Right lobe of liver (tissue), 6 donors: ENCODE results near the gene SH3TC2. TPM values are rescaled to one million over a fixed set of nuclear protein-coding genes. Genes with fewer than 3 reads are reported as not detected.

Experiments used
- ATAC-seq, 4 donors: fragments of 200-7000 bp; cut with Tn5 transposase; one replicate each; pipeline ENCODE4 v1.9.1; 2020; ENCODE audit warnings: mild to moderate bottlenecking in 4 of 4, moderate library complexity in 4 of 4
- DNase-seq, 3 donors: peaks; one replicate each; pipeline ENCODE4 v3.0.0-alpha.2; 2020
- H3K27ac ChIP-seq, 3 donors: fragments of 200-600 bp; one replicate each; pipeline ENCODE4 v1.8.0; 2022
- H3K27me3 ChIP-seq, 2 donors: fragments of 200-600 bp; one replicate each; pipeline ENCODE4 v1.8.0; 2022
- H3K36me3 ChIP-seq, 4 donors: fragments of 200-600 bp; sonication (generic) in 1 of 4; one replicate each; pipeline versions ENCODE4 v1.5.1 to v1.8.0; 2017 to 2022; ENCODE audit warnings: control low read depth in 1 of 4
- H3K4me1 ChIP-seq, 4 donors: fragments of 200-600 bp; sonication (generic) in 1 of 4; one replicate each; pipeline versions ENCODE4 v1.5.1 to v1.8.0; 2017 to 2022; ENCODE audit warnings: control low read depth in 1 of 4
- H3K4me3 ChIP-seq, 3 donors: fragments of 200-600 bp; one replicate each; pipeline ENCODE4 v1.8.0; 2022
- H3K9me3 ChIP-seq, 4 donors: fragments of 200-600 bp; sonication (generic) in 1 of 4; one replicate each; pipeline versions ENCODE4 v1.5.1 to v1.8.0; 2017 to 2022; ENCODE audit warnings: control low read depth in 1 of 4
- POLR2A ChIP-seq: fragments of 450-650 bp; IDR thresholded peaks from one replicate; pipeline ENCODE4 v1.6.1; 2017; ENCODE audit warnings: antibody characterized with exemption, mild to moderate bottlenecking
- whole genome bisulfite sequencing: methylation state at CpG from one replicate; pipeline ENCODE4 v1.1.6; 2018; ENCODE audit warnings: low coverage, low lambda C conversion rate; ENCODE audit not compliant: insufficient coverage; ENCODE audit errors: missing lambda C conversion rate; 5-methylcytosine and 5-hydroxymethylcytosine counted together
- intact Hi-C, 2 donors: fragments of 100-400 bp; cut with DNase I; formaldehyde crosslinking; loops; one replicate each; pipeline versions ENCODE4 v1.11.2 to v1.14.1; 2022
- total RNA-seq, 6 experiments: library from RNA; depleted of rRNA in 2 of 6; stranded (reverse); fragments of >200 nt in 2 of 6; fragmentation: NEBNext Ultra II Directional in 3 of 6; extraction: Animal tissue kit (Norgen Biotek cat#: 25700) in 3 of 6; gene quantifications; one replicate each; pipeline versions ENCODE4 v1.1.0 to v1.2.4, GENCODE V29; 2016 to 2023
- TF ChIP-seq, protein P1 (sequence below), 4 donors: fragments of 200-600 bp in 3 of 4; fragments of 450-650 bp in 1 of 4; IDR thresholded peaks; one replicate each; pipeline versions ENCODE4 v1.5.1 to v1.8.0; 2016 to 2022; ENCODE audit warnings: antibody characterized with exemption in 4 of 4, mild to moderate bottlenecking in 2 of 4
- donor health status: DM: no; HTN: yes; CAD: no.
- donor health status: DM: no; HTN: no; CAD: no.
- donor health status: DM: no; HTN: no; CAD: no.
- donor health status: DM: no; HTN: yes; CAD: no.
- donor health status: DM: no; HTN: yes; CAD: no.

Gene SH3TC2
- total RNA-seq, 6 experiments from 2014 or later: 0.06 to 0.88 (median 0.53) TPM

DNA sequence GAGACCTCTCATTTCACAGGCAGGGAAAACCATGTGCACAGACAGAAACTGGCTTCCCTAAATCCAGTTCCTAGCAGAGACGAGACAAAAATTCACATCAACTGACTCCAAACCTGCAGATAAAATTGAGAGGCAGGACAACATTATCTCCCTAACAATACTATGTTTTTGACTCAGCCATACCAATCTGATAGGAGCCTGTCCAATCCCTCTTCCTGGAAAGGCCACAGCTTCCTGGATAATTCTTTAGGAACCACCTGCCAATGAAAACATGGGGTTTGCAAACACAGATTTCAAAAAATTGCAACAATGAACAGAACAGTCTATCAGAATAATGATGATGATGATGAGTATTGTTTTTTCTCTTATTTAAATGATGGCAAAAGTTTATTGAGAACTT is 22.4 kb downstream of the SH3TC2 start:
- Histone ChIP-seq H3K4me3 (no peak overlapping the region), H3K27me3 (no peaks in the 10 kb centered on the region), H3K4me1 (peaks cover 0 to 18% (median 6%) of the 10 kb centered on the region in 4 donors), H3K9me3 (no peaks in the 10 kb centered on the region), H3K36me3 (no peaks in the 10 kb centered on the region), H3K27ac (peak overlapping the region in 1 of 3 donors; percentile 20)
- WGBS: 45% methylated on average over 1 of the region's 1 CpG
- ATAC-seq (peak; percentile 84 to 88 (median 86)), DNase-seq (no peak)
- TF ChIP-seq POLR2A: no peak
- TF ChIP-seq, protein P1, sequence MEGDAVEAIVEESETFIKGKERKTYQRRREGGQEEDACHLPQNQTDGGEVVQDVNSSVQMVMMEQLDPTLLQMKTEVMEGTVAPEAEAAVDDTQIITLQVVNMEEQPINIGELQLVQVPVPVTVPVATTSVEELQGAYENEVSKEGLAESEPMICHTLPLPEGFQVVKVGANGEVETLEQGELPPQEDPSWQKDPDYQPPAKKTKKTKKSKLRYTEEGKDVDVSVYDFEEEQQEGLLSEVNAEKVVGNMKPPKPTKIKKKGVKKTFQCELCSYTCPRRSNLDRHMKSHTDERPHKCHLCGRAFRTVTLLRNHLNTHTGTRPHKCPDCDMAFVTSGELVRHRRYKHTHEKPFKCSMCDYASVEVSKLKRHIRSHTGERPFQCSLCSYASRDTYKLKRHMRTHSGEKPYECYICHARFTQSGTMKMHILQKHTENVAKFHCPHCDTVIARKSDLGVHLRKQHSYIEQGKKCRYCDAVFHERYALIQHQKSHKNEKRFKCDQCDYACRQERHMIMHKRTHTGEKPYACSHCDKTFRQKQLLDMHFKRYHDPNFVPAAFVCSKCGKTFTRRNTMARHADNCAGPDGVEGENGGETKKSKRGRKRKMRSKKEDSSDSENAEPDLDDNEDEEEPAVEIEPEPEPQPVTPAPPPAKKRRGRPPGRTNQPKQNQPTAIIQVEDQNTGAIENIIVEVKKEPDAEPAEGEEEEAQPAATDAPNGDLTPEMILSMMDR (IDR thresholded peaks at IDR 0.05): no peak
- intact Hi-C loops: no loop called here

DNA sequence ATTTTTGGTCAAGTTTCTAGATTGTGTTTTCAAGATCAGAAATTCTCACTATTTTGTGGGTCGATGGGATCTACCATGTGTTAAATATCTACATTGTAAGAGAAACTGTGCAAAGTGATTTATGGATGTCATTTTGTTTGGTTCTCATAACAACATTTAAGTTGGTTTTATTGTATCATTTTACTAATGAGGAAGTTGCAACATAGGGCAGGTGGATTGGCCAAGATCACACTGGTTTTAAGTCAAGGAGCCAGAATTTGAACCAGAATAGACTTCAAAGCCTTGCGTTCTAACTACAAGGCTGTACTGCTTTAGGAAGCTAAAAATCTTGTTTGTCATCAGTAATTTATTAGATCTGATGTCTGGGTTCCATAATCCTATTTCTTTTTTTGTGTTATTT is 23.4 kb downstream of the SH3TC2 start:
- Histone ChIP-seq H3K27me3 (no peaks in the 10 kb centered on the region), H3K4me3 (no peak overlapping the region), H3K27ac (peak overlapping the region in 1 of 3 donors; percentile 20), H3K36me3 (no peaks in the 10 kb centered on the region), H3K4me1 (peaks cover 0 to 18% (median 6%) of the 10 kb centered on the region in 4 donors), H3K9me3 (no peaks in the 10 kb centered on the region)
- ATAC-seq (no peak), DNase-seq (no peak)
- TF ChIP-seq, protein P1 (IDR thresholded peaks at IDR 0.05): no peak
- TF ChIP-seq POLR2A: no peak
- intact Hi-C loops: no loop called here
- 66% methylated on average over 2 of the region's 2 CpGs for WGBS

DNA sequence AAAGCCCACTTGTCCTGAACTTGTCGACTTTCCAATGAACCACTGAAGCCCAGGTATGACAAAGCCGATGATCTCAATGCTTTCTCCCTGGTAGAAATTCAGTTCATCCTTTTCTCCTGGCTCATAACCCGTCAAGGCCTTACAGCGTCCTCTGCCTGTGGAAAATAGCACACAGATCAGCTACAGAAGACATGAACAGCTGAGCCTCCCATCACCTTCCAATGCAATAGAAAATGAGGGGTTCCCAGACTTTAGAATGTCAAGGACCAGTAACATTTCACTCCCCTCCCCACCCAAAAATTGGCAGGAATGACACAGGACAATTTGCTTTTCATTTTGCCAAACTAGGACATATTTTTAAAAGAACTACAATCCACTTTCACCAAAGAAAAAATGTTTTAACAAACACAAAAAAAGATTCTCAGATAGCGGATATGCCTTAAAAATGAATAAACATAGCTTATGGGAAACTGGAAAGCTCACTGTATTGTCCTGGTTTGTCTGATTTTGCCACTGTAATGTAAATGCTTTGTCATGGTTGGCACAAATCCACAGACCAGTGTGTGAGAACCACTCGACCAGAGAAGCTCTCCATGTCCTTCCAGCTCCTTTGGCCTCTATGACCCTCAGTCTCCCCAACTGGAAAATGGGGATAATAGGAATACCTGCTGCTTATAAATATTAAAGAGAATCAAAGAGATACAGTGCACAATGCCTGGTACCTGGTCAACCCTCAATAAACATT is 24.4 kb downstream of the SH3TC2 start:
- Histone ChIP-seq H3K36me3 (no peaks in the 10 kb centered on the region), H3K4me3 (no peak overlapping the region), H3K27ac (no peak overlapping the region), H3K9me3 (no peaks in the 10 kb centered on the region), H3K4me1 (peaks cover 0 to 18% (median 6%) of the 10 kb centered on the region in 4 donors), H3K27me3 (no peaks in the 10 kb centered on the region)
- TF ChIP-seq, protein P1 (IDR thresholded peaks at IDR 0.05): no peak
- no peak for TF ChIP-seq POLR2A
- DNase-seq (no peak), ATAC-seq (no peak)
- 76% methylated on average over 6 of the region's 6 CpGs for WGBS
- intact Hi-C loops: no loop called here

DNA sequence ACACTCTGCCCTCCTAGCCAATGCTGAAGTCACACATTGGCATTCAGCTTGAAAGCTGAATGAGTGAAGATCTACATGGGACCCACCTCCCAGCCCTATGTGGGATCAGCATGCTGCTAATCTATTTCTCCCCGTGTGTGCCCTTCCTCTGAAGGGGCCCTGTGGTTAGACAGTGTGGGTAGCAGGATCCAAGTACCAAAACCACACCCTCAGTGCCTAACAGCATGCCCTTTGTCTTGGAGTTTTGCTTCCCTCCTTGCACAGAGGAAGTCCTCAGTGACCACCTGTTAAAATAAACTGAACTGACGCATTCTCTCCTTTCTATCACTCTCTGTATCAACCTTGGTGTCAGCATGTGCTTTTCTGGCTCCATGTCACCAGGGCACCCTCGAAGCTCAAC is 25.0 kb downstream of the SH3TC2 start:
- DNase-seq (no peak), ATAC-seq (no peak)
- 44% methylated on average over 3 of the region's 3 CpGs for WGBS
- Histone ChIP-seq H3K27me3 (no peaks in the 10 kb centered on the region), H3K4me3 (no peak overlapping the region), H3K27ac (no peak overlapping the region), H3K36me3 (no peaks in the 10 kb centered on the region), H3K4me1 (peaks cover 0 to 18% (median 6%) of the 10 kb centered on the region in 4 donors), H3K9me3 (no peaks in the 10 kb centered on the region)
- TF ChIP-seq, protein P1 (IDR thresholded peaks at IDR 0.05): no peak
- TF ChIP-seq POLR2A: no peak
- intact Hi-C loops: no loop called here
